ENCODE data around the gene SON.

DNA sequence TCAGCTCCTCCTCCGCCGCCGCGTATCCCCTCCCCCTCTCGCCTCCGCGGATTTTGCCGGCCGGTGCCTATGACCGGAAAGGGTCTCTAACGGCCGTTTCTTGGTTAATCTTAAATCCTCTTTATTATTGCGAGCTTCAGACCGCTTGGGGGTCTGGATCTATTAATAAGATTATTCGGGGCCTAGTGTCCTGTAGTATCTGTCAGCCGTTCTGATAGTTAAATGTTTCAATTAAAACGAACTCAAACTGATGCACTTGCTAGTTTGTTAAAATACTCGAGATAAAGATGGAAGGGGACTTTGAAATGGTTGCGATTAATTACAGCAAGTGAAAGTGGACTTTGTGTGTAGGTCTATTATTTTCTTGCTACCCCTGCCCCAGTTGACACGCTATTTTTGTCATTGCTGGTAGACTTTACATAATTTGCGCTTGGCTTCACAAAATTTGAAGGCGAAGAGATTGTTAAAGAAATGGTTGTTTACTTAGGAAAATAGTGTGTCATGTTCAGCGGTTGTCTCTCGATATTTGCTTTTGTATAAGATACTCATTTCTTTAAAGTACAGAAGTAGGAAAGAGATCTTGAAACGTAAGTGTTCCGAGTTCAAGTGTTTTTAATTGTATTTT is 779 bp downstream of the SON start:
- TF ChIP-seq MAFK (IDR thresholded peaks at IDR 0.05; ENCODE audit: low read depth, low read length) (no peak), RAD21 (IDR thresholded peaks at IDR 0.05; ENCODE audit: low read length) (no peak), RFX5 (IDR thresholded peaks at IDR 0.05; ENCODE audit: low read depth, low read length) (no peak), SMC3 (IDR thresholded peaks at IDR 0.05; ENCODE audit: low read depth, low read length) (no peak), BHLHE40 (IDR thresholded peaks at IDR 0.05; ENCODE audit: low read depth, low read length) (no peak)
- TF ChIP-seq, protein P1, sequence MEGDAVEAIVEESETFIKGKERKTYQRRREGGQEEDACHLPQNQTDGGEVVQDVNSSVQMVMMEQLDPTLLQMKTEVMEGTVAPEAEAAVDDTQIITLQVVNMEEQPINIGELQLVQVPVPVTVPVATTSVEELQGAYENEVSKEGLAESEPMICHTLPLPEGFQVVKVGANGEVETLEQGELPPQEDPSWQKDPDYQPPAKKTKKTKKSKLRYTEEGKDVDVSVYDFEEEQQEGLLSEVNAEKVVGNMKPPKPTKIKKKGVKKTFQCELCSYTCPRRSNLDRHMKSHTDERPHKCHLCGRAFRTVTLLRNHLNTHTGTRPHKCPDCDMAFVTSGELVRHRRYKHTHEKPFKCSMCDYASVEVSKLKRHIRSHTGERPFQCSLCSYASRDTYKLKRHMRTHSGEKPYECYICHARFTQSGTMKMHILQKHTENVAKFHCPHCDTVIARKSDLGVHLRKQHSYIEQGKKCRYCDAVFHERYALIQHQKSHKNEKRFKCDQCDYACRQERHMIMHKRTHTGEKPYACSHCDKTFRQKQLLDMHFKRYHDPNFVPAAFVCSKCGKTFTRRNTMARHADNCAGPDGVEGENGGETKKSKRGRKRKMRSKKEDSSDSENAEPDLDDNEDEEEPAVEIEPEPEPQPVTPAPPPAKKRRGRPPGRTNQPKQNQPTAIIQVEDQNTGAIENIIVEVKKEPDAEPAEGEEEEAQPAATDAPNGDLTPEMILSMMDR (conservative IDR thresholded peaks at IDR 0.05; ENCODE audit: low read depth, low read length): no peak
- TF ChIP-seq, protein P2, sequence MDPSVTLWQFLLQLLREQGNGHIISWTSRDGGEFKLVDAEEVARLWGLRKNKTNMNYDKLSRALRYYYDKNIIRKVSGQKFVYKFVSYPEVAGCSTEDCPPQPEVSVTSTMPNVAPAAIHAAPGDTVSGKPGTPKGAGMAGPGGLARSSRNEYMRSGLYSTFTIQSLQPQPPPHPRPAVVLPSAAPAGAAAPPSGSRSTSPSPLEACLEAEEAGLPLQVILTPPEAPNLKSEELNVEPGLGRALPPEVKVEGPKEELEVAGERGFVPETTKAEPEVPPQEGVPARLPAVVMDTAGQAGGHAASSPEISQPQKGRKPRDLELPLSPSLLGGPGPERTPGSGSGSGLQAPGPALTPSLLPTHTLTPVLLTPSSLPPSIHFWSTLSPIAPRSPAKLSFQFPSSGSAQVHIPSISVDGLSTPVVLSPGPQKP (IDR thresholded peaks at IDR 0.05; ENCODE audit: borderline replicate concordance, low read depth, low read length): no peak

Measured in IMR-90 (cell line).